NCI-H524 (cell line): ENCODE data around the gene PGAP1.
"Not testable (repeated sequence)": the region's sequence is repeated elsewhere in the genome, so short reads cannot be mapped to it uniquely, and the experiment has no call there.

Experiments
- DNase-seq, 2 experiments: peaks; one replicate each; lab custom pipeline; 2025; lab: John Stamatoyannopoulos, UW

The PGAP1 gene

DNA sequence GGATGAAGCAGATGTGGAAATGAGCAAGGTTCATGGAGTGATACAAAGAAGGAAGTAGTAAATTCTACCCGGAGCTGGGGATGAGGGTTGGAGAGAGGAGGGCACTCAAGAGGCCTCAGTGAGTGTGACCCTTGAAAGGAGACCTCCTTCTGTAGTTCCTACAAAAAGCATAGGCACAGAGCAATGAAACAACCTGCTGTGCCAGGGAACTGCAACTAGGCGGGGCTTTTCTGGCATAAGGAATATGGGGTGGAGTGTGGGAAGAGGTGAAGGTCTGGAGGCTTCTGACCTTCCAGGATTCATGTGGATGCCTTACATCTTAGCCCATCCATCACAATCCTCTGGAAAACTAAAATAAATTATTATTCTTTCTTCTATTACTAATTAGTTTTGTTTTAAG lies 25.5 kb upstream of the PGAP1 start:
- peak in 1 of 2 experiments; percentile 2 for DNase-seq

- DNase-seq = no peak
Measured at GRCh38 chr2:196949116-196949515, 22.6 kb upstream of the PGAP1 start.

DNA sequence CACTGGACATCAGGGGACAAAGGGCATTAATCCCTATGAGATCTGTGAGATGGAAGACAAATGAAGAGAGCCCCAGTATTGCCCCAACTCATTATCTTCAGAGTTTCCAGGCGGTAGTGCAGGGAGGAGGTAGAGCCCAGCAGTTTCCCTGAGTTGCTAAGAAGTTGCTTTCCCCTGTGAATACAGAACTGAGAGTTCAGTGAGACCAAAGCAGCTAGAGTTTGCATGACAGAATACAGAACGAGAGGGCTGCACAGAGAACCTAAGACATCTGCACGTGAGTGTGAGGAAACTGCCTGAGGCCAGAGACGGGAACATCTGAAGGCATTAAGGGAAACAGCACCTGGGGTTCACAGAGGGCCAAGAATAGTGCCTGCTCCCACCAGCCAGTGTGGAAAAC lies 18.1 kb upstream of the PGAP1 start:
- DNase-seq = no peak

GRCh38 chr2:196941398-196942078 lies 15.0 kb upstream of the PGAP1 start:
- no peak for DNase-seq

GRCh38 chr2:196939371-196939770 lies 12.9 kb upstream of the PGAP1 start:
- no peak for DNase-seq

DNA sequence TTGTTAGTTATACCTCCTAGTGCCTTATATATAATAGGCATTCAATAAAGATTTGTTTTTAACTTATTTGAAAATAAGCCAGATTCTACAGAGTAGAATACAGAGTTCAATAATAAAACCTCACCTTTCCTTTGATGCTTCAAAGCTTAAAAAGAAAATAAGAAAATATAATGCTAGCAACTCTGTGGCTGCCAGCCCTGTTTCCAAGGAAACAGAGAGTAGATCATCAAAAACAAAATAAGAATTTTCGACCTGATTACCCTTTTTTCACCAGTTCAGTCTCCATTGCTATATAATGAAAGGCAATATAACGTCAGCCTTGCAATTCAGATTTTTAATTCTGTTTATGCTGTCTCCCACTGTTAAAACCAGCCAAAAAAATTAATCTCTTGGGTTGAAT lies 8.9 kb upstream of the PGAP1 start:
- DNase-seq = no peak

DNA sequence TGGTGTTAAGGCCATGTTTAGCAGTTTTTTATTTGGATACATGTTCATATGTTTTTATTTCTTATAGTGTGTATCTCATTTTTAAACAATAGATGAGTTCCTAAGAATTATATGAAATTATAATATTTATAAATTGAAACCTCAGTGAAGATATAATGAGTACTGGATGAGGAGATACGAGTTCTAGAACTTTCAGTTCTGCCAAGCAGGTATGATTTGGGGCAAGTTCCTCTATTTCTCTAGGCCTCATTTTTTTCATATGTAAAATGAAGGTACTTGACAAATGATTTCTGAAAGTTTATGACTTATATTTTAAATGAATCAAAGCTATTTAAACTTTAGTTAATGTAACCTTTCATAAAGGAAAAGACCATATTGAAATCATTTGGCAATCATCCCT lies 8.2 kb upstream of the PGAP1 start:
- DNase-seq = no peak

DNA sequence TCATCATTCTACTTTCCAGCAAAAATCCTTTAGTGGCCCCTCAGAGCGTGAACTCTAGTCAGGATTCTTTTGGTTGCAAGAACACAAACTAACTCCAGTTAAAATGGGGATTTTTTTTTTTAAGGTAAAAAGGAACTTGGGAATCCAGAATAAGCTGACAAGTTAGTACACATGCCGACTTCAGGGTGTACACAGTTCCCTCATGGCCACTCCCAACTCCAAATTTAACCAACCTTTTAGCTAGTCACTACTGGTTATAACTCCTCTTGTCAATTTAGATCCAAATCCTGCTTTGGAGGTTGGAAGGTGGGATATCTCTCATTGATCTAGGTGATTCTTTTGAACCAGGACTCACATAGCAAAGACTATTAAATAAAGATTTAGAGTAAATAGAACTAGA lies 5.0 kb upstream of the PGAP1 start:
- no peak for DNase-seq

GRCh38 chr2:196927376-196928225 lies 1.1 kb upstream of the PGAP1 start:
- peak; percentile 46 for DNase-seq

DNA sequence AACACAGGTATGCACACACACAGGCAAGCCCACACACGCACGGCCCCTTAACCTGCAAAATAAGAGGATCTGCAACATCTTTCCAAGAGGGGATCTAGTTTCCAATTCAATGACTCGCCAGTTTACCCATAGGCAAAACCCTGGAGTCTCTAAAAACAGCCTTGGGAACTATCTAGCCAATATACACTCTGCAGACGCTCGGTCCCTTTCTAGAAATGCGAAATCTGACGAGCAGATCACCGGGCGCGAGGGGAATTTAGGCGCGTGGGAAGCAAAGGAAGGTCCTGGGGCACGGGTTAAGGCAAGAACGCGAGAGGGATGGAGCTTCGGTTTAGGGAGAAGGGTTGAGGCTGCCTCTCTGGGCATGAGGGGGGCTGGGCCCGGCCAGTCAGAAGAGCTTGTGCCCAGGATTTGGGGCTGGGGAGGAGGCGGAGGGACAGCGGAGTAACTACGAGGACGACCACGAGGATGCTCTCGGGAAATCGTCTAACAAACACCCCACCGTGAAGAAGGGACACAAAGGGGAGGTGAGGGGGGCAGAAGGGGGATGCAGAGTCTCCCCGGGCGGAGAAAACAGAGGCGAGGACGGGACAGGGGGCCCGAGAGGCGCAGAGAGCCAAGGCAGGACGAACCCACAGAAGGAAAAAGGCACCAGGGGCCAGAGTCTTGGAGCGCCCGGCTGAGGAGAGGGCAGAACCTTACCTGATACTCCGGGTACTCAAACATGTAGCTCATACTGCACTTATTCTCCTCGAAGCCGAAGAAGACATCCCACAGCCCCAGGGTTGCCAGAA lies 542 bp downstream of the PGAP1 start:
- DNase-seq = peak; percentile 46 to 74

DNA sequence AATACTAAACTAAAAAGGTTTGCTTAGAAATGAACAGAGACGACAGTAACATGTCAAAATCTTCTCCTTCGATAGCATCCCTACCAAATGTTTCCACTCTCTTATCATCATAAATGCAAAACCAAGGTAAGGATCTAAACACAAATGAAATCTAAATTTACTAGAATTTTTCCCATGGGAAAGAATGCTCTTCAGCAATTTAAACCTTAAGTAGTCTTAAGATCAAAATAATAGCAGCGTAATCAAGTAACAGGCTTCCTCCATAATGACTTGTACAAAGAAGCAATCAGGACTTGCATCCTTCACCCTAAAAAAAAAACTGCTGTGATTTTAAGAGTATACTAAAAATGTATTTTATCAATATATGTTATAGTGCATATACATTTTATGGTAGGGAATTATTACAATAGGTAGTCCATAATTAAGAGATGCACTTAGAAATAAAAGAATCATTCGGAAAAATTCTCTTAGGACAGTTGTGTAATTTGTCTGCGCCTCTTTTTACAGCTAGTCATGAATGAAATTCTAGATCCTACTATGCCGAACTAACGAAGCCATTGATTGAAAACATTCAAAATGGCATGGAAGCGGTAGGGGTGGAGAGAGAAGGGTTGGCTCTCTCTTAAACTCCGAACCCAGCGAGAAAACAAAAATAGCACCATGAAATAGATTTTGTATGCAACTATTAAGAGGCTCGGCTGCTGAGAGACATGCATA lies 1.3 kb downstream of the PGAP1 start:
- peak in 1 of 2 experiments; percentile 35 for DNase-seq

GRCh38 chr2:196924051-196924450 lies 2.5 kb downstream of the PGAP1 start:
- no peak for DNase-seq

DNA sequence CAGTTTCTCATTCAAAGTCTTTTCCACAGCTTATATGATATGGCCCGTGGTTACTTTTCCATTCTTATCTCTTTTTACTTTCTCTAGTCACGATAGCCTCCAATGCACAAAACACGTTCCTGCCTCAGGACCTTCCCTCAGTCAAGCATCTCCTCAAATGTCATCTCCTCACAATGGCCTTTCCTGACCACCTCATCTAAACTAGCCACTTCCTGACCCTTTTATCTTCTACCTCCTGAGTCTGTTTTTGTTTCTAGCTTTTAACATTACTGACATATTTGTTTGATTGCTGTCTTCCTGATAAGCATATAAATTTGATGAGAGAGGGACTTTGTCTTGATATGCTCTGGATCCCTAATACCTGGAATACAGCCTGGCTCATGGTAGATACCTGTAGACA lies 7.6 kb downstream of the PGAP1 start:
- DNase-seq = no peak

- no peak for DNase-seq
Measured at GRCh38 chr2:196917802-196918201, 8.7 kb downstream of the PGAP1 start.

GRCh38 chr2:196915507-196916189 lies 10.9 kb downstream of the PGAP1 start:
- DNase-seq = no peak

GRCh38 chr2:196914867-196915460 lies 11.5 kb downstream of the PGAP1 start:
- no peak for DNase-seq

- DNase-seq = no peak
Measured at GRCh38 chr2:196913691-196914090, 12.8 kb downstream of the PGAP1 start.

GRCh38 chr2:196905365-196905764 lies 21.1 kb downstream of the PGAP1 start:
- not testable (repeated sequence) for DNase-seq

DNA sequence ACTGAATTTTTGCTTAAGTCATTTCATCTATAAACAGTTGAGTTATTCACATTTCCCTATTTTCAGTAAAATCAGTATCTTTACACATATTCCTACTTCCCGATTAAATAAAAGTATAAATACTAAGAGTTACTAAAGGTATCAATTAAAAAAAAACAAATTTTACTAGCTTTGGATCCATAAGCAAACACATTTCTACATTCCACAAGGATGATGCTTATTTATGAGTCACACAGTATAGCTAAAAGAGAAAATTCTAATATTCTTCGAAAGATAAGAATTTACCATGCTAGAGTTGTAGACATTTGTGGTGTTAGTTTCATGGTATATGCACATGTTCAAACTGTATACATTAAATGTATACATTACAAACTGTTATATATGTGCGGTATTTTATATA lies 23.7 kb downstream of the PGAP1 start:
- DNase-seq = no peak

GRCh38 chr2:196900843-196901242 lies 25.7 kb downstream of the PGAP1 start:
- DNase-seq = no peak

DNA sequence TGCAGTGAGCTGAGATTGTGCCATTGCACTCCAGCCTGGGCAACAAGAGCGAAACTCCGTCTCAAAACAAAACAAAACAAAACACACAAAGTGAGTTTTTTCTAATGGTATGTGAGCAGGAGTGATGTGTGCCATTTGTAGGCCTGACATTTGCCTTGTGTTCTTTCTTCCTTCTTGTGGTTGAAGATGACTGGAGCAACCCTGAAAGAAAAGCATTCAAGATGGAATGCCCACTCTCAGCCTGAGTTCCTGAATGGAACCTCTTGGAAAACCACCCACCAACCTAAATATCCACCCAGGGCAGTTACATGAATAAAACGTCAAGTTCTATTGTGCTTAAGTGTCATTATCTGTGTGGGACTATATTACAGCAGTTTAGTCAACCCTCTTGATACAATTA lies 26.5 kb downstream of the PGAP1 start:
- no peak for DNase-seq
